H1 (cell line): ENCODE results near the gene KIF13A. TPM values are rescaled to one million over a fixed set of nuclear protein-coding genes. Genes with fewer than 3 reads are reported as not detected.

Source experiments
- CTCF ChIA-PET: fragments of 300-600 bp; sonication (Branson Sonifier 250); formaldehyde crosslinking; loops from one replicate; lab custom pipeline; 2021; ENCODE audit not compliant: partially characterized antibody; lab: Charles Lee
- POLR2A ChIA-PET: fragments of 300-600 bp; sonication (Branson Sonifier 250); formaldehyde crosslinking; loops from one replicate; lab custom pipeline; 2021; ENCODE audit warnings: inconsistent platforms; ENCODE audit not compliant: partially characterized antibody; lab: Charles Lee
- DNase-seq, 2 experiments: peaks; one replicate each; pipeline versions ENCODE4 v3.0.0 to v3.0.0-alpha.2; 2010 to 2022; ENCODE audit warnings: low spot score in 2 of 2, low read depth in 1 of 2, mixed read lengths in 1 of 2
- FAIRE-seq: peaks from 2 replicates; lab custom pipeline; 2011; peaks lifted over from hg19 to GRCh38; lab: Jason Lieb, UNC
- H2AFZ ChIP-seq: 2 replicates; pipeline ENCODE4 v1.8.1; 2012; ENCODE audit warnings: low read length, inconsistent platforms
- H2AK5ac ChIP-seq: 2 replicates; pipeline ENCODE4 v1.6.1; 2013; ENCODE audit warnings: low read depth, low read length
- H2BK120ac ChIP-seq: replicated peaks from 2 replicates; pipeline ENCODE3; 2013; ENCODE audit warnings: low read depth, low read length, inconsistent platforms
- H2BK12ac ChIP-seq: 2 replicates; pipeline ENCODE4 v1.6.1; 2013; ENCODE audit warnings: low read depth, low read length
- H2BK15ac ChIP-seq: 2 replicates; pipeline ENCODE4 v1.6.1; 2013; ENCODE audit warnings: low read length
- H2BK20ac ChIP-seq: 2 replicates; pipeline ENCODE4 v1.6.1; 2013; ENCODE audit warnings: low read length
- H2BK5ac ChIP-seq: 2 replicates; pipeline ENCODE4 v1.6.1; 2013; ENCODE audit warnings: low read depth, low read length
- H3K14ac ChIP-seq: 2 replicates; pipeline ENCODE4 v1.6.1; 2013; ENCODE audit warnings: inconsistent platforms; ENCODE audit not compliant: insufficient read length
- H3K18ac ChIP-seq: 2 replicates; pipeline ENCODE4 v1.6.1; 2013; ENCODE audit warnings: low read length; ENCODE audit errors: extremely low read depth
- H3K23ac ChIP-seq: 2 replicates; pipeline ENCODE4 v1.6.1; 2013; ENCODE audit warnings: inconsistent platforms; ENCODE audit not compliant: insufficient read length
- H3K23me2 ChIP-seq: 2 replicates; pipeline ENCODE4 v1.6.1; 2013; ENCODE audit warnings: low read depth, low read length
- H3K27ac ChIP-seq: 2 replicates; pipeline ENCODE4 v1.6.1; 2011; ENCODE audit warnings: low read depth, low read length, inconsistent platforms
- H3K27me3 ChIP-seq, 4 experiments: replicated peaks in 1 of 4; 1 replicate in 1 of 4; 2 replicates in 3 of 4; pipeline versions ENCODE4 v1.6.1 to v1.8.1; 2011 to 2013; ENCODE audit warnings: low read length in 3 of 4, mild to moderate bottlenecking in 3 of 4, inconsistent platforms in 2 of 4, mixed read lengths in 2 of 4, moderate library complexity in 1 of 4; ENCODE audit not compliant: control insufficient read depth in 3 of 4, insufficient read depth in 3 of 4; ENCODE audit errors: extremely low read depth in 1 of 4
- H3K36me3 ChIP-seq, 4 experiments: 2 replicates each; pipeline versions ENCODE4 v1.6.1 to v1.8.1; 2011 to 2013; ENCODE audit warnings: mild to moderate bottlenecking in 4 of 4, low read length in 3 of 4, moderate library complexity in 2 of 4, control low read depth in 1 of 4, inconsistent platforms in 1 of 4; ENCODE audit not compliant: insufficient read depth in 4 of 4, control insufficient read depth in 2 of 4
- H3K4ac ChIP-seq: replicated peaks from 2 replicates; pipeline ENCODE3; 2013; ENCODE audit warnings: low read length, low read depth, mixed read lengths, inconsistent platforms; ENCODE audit not compliant: insufficient read length
- H3K4me1 ChIP-seq, 4 experiments: replicated peaks in 1 of 4; 1 replicate in 1 of 4; 2 replicates in 3 of 4; pipeline versions ENCODE4 v1.6.1 to v1.8.1; 2011 to 2013; ENCODE audit warnings: low read length in 3 of 4, inconsistent platforms in 2 of 4, mixed read lengths in 1 of 4; ENCODE audit not compliant: insufficient read depth in 4 of 4, control insufficient read depth in 3 of 4
- H3K4me2 ChIP-seq, 2 experiments: 2 replicates each; pipeline versions ENCODE4 v1.6.1 to v1.8.1; 2011 to 2013; ENCODE audit warnings: low read depth in 2 of 2, low read length in 2 of 2, control low read depth in 1 of 2, inconsistent platforms in 1 of 2, mild to moderate bottlenecking in 1 of 2; ENCODE audit not compliant: insufficient read depth in 1 of 2
- H3K4me3 ChIP-seq, 4 experiments: fragments of 200-600, 300-600 bp in 1 of 4; sonication (generic), shearing (Covaris generic), sonication (Bioruptor Twin) in 1 of 4; 2 replicates each; pipeline versions ENCODE4 v1.5.1 to v1.8.1; 2011 to 2016; ENCODE audit warnings: low read length in 4 of 4, low read depth in 3 of 4, control low read depth in 2 of 4, inconsistent platforms in 2 of 4, mild to moderate bottlenecking in 2 of 4, mixed read lengths in 1 of 4, moderate library complexity in 1 of 4; ENCODE audit not compliant: insufficient read depth in 2 of 4; ENCODE audit errors: extremely low read depth in 1 of 4
- H3K56ac ChIP-seq: replicated peaks from 2 replicates; pipeline ENCODE3; 2013; ENCODE audit warnings: low read depth, mild to moderate bottlenecking, mixed read lengths, low read length, inconsistent platforms; ENCODE audit not compliant: insufficient read length
- H3K79me1 ChIP-seq: 2 replicates; pipeline ENCODE4 v1.6.1; 2013; ENCODE audit warnings: low read depth, low read length, control low read depth
- H3K79me2 ChIP-seq, 2 experiments: 2 replicates each; pipeline versions ENCODE4 v1.6.1 to v1.8.1; 2012 to 2013; ENCODE audit warnings: low read length in 2 of 2, mild to moderate bottlenecking in 2 of 2, inconsistent platforms in 1 of 2; ENCODE audit not compliant: insufficient read depth in 2 of 2, control insufficient read depth in 1 of 2
- H3K9ac ChIP-seq, 4 experiments: replicated peaks in 1 of 4; 1 replicate in 1 of 4; 2 replicates in 3 of 4; pipeline versions ENCODE4 v1.6.1 to v1.8.1; 2011 to 2013; ENCODE audit warnings: low read depth in 3 of 4, low read length in 3 of 4, control low read depth in 2 of 4, mild to moderate bottlenecking in 2 of 4, moderate library complexity in 2 of 4, inconsistent platforms in 1 of 4; ENCODE audit errors: extremely low read depth in 1 of 4
- H3K9me3 ChIP-seq, 2 experiments: 2 replicates each; pipeline versions ENCODE4 v1.6.1 to v1.8.1; 2012 to 2013; ENCODE audit warnings: mild to moderate bottlenecking in 2 of 2, moderate library complexity in 2 of 2, control low read depth in 1 of 2, inconsistent platforms in 1 of 2, low read depth in 1 of 2, low read length in 1 of 2, mixed read lengths in 1 of 2; ENCODE audit not compliant: insufficient read depth in 2 of 2
- H4K20me1 ChIP-seq, 2 experiments: replicated peaks in 1 of 2; 2 replicates each; pipeline versions ENCODE3 to v1.8.1; 2011 to 2013; ENCODE audit warnings: inconsistent platforms in 2 of 2, low read length in 2 of 2, mild to moderate bottlenecking in 1 of 2; ENCODE audit not compliant: insufficient read depth in 2 of 2, control insufficient read depth in 1 of 2
- H4K5ac ChIP-seq: 2 replicates; pipeline ENCODE4 v1.6.1; 2013; ENCODE audit warnings: low read length, low read depth, mixed read lengths, inconsistent platforms; ENCODE audit not compliant: insufficient read length
- H4K8ac ChIP-seq: 2 replicates; pipeline ENCODE4 v1.8.0; 2013; ENCODE audit warnings: mild to moderate bottlenecking, moderate library complexity, low read length, inconsistent platforms; ENCODE audit not compliant: insufficient read depth; ENCODE audit errors: extremely low read depth
- H4K91ac ChIP-seq: replicated peaks from 2 replicates; pipeline ENCODE3; 2013; ENCODE audit warnings: low read length, mixed read lengths, inconsistent platforms; ENCODE audit not compliant: insufficient read length
- CHD1 ChIP-seq: IDR thresholded peaks from 2 replicates; pipeline ENCODE4 v1.6.1; 2012; ENCODE audit warnings: low read depth, low read length, improper control_type of control experiment
- CHD2 ChIP-seq: IDR thresholded peaks from 2 replicates; pipeline ENCODE4 v1.6.1; 2012; ENCODE audit warnings: low read length, improper control_type of control experiment
- EGR1 ChIP-seq: IDR thresholded peaks from 2 replicates; pipeline ENCODE4 v1.6.1; 2011; ENCODE audit warnings: low read depth, low read length, borderline replicate concordance
- GABPA ChIP-seq: IDR thresholded peaks from 2 replicates; pipeline ENCODE4 v1.6.1; 2011; ENCODE audit warnings: mild to moderate bottlenecking, low read length, moderate library complexity, borderline replicate concordance; ENCODE audit not compliant: insufficient read depth
- RAD21 ChIP-seq, 2 experiments: IDR thresholded peaks in 1 of 2; conservative IDR thresholded peaks in 1 of 2; 2 replicates each; pipeline ENCODE4 v1.6.1; 2011; ENCODE audit warnings: low read depth in 2 of 2, low read length in 2 of 2, improper control_type of control experiment in 1 of 2, inconsistent platforms in 1 of 2, mild to moderate bottlenecking in 1 of 2, moderate library complexity in 1 of 2
- SIX5 ChIP-seq: IDR thresholded peaks from 2 replicates; pipeline ENCODE4 v1.6.1; 2011; ENCODE audit warnings: mild to moderate bottlenecking, low read depth, low read length
- SP1 ChIP-seq: IDR thresholded peaks from 2 replicates; pipeline ENCODE4 v1.6.1; 2011; ENCODE audit warnings: low read depth, low read length
- SUZ12 ChIP-seq: fragments of 200-600 bp; sonication (generic); IDR thresholded peaks from 2 replicates; pipeline ENCODE4 v1.6.1; 2012; ENCODE audit warnings: mild to moderate bottlenecking, inconsistent platforms, low read length, moderate library complexity, mixed read lengths
- TCF12 ChIP-seq: IDR thresholded peaks from 2 replicates; pipeline ENCODE4 v1.6.1; 2011; ENCODE audit warnings: low read depth, mild to moderate bottlenecking, low read length
- ZNF274 ChIP-seq: IDR thresholded peaks from 2 replicates; pipeline ENCODE4 v1.7.0; 2012; ENCODE audit warnings: low read length, borderline replicate concordance; ENCODE audit errors: extremely low read depth
- WGBS, 2 experiments: shearing (Covaris generic) in 1 of 2; methylation state at CpG; one replicate each; pipeline versions ENCODE4 v1.1.6 to v1.1.7; 2013 to 2015; ENCODE audit warnings: low lambda C conversion rate in 2 of 2, mixed read lengths in 2 of 2, inconsistent platforms in 1 of 2, low coverage in 1 of 2, missing lambda C conversion rate in 1 of 2; ENCODE audit not compliant: insufficient replicate concordance in 2 of 2, insufficient coverage in 1 of 2, insufficient read length in 1 of 2; ENCODE audit errors: extremely low coverage in 1 of 2, missing lambda C conversion rate in 1 of 2; 5-methylcytosine and 5-hydroxymethylcytosine counted together
- polyA plus RNA-seq, 7 experiments: library from polyadenylated mRNA; depleted of rRNA in 3 of 7; stranded (reverse) in 5 of 7; unstranded in 2 of 7; fragments of >200 nt in 5 of 7; fragments of 200-250 nt in 2 of 7; gene quantifications; 1 replicate in 5 of 7; 2 replicates in 1 of 7; 4 replicates in 1 of 7; pipeline versions ENCODE4 v1.2.1 to v1.2.3, GENCODE V29; 2011 to 2013; ENCODE audit warnings: missing spikeins in 2 of 7, mixed read lengths in 2 of 7
- total RNA-seq: library from RNA; stranded (reverse); fragmentation: NEBNext Ultra II Directional; extraction: Animal tissue kit (Norgen Biotek cat#: 25700); gene quantifications from 2 replicates; pipeline ENCODE4 v1.2.1, GENCODE V29; 2021
- TF ChIP-seq, protein P1 (sequence below), 3 experiments: IDR thresholded peaks; 1 replicate in 2 of 3; 2 replicates in 1 of 3; pipeline versions ENCODE4 v1.5.1 to v1.6.1; 2011; ENCODE audit warnings: low read length in 3 of 3, mild to moderate bottlenecking in 3 of 3, inconsistent platforms in 2 of 3, low read depth in 1 of 3, moderate library complexity in 1 of 3; ENCODE audit not compliant: insufficient read depth in 1 of 3; ENCODE audit errors: control extremely low read depth in 1 of 3

The KIF13A gene
- total and polyA plus RNA-seq, 2 of the 8 experiments (the other 6 are each of a cell fraction or from before 2014, with no cell fraction given) = 14.7 to 40.8 TPM

DNA sequence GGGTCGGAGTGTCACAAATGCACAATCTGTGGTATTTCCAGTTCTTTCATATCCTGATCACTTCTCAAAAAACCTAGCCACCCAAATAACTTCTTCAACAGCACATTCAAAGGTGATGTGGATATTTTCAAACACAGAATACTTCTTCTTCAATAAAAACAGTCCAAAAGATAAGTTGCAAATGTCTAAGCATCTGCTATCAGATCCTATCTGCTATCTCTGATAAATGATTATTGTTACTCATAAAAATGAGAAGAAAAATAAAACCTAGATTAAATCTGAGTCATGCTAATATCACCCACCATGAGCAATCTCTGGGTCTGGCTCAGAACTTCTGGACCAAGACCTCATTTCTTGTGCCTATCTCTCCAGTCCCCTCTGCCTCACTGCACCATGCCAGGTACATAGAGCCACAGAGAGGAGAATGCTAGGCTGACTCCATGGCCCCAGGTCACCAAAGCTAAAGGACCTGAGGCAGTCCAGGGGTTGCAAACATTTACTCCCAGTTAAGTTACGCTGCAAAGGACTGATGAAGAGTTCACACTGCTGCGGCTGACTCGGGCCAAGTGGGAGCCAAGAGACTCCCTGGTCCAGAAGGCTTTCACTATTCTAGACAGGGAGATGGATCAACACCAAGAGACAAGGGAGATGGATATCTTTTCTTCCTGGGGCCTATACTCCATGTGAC is 101.4 kb downstream of the KIF13A start:
- Histone ChIP-seq H3K4me2 (no peak overlapping the region), H3K4ac (no peak overlapping the region), H3K36me3 (no peaks in the 10 kb centered on the region), H2AK5ac (no peak overlapping the region), H2BK120ac (no peak overlapping the region), H3K79me1 (no peaks in the 10 kb centered on the region), H3K4me1 (no peaks in the 10 kb centered on the region; a peak in 1 of 7 replicates), H2AFZ (no peak overlapping the region), H4K8ac (no peak overlapping the region), H3K23me2 (no peaks in the 10 kb centered on the region), H4K20me1 (no peaks in the 10 kb centered on the region), H3K9me3 (no peaks in the 10 kb centered on the region), H2BK5ac (no peak overlapping the region), H3K4me3 (no peak overlapping the region), H3K9ac (no peak overlapping the region), H3K79me2 (peaks cover 0 to 2% of the 10 kb centered on the region in 2 experiments; a peak in 1 of 4 replicates), H2BK12ac (no peak overlapping the region), H3K14ac (no peak overlapping the region), H3K27ac (no peak overlapping the region), H4K91ac (no peak overlapping the region), H2BK15ac (no peak overlapping the region), H3K18ac (no peak overlapping the region), H3K27me3 (no peaks in the 10 kb centered on the region), H2BK20ac (no peak overlapping the region), H3K56ac (no peak overlapping the region), H3K23ac (no peak overlapping the region), H4K5ac (no peak overlapping the region)
- ChIA-PET POLR2A (interaction anchor here (1.7 kb wide), 1 partner anchor 9 kb away, joined by 4 read pairs; no protein-coding TSS in a partner anchor), CTCF (interaction anchor here (1.5 kb wide), 1 partner anchor 71 kb away, joined by 3 read pairs; no protein-coding TSS in a partner anchor)
- FAIRE-seq (no peak), DNase-seq (no peak)
- 96% methylated on average over 4 of the region's 4 CpGs; no CpG with 5 or more reads in 1 of the 2 experiments for WGBS, 2 experiments
- TF ChIP-seq CHD2 (no peak), SP1 (no peak), SIX5 (no peak), RAD21 (IDR thresholded peaks at IDR 0.05 in 1 of 2, conservative IDR thresholded peaks at IDR 0.05 in 1 of 2; ENCODE audit: low read depth in 2 of 2, low read length in 2 of 2) (no peak), EGR1 (no peak), ZNF274 (no peak), CHD1 (no peak), TCF12 (no peak), GABPA (no peak), SUZ12 (no peak)
- TF ChIP-seq, protein P1, sequence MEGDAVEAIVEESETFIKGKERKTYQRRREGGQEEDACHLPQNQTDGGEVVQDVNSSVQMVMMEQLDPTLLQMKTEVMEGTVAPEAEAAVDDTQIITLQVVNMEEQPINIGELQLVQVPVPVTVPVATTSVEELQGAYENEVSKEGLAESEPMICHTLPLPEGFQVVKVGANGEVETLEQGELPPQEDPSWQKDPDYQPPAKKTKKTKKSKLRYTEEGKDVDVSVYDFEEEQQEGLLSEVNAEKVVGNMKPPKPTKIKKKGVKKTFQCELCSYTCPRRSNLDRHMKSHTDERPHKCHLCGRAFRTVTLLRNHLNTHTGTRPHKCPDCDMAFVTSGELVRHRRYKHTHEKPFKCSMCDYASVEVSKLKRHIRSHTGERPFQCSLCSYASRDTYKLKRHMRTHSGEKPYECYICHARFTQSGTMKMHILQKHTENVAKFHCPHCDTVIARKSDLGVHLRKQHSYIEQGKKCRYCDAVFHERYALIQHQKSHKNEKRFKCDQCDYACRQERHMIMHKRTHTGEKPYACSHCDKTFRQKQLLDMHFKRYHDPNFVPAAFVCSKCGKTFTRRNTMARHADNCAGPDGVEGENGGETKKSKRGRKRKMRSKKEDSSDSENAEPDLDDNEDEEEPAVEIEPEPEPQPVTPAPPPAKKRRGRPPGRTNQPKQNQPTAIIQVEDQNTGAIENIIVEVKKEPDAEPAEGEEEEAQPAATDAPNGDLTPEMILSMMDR (IDR thresholded peaks at IDR 0.05; ENCODE audit: control extremely low read depth in 1 of 3, insufficient read depth in 1 of 3, low read depth in 1 of 3, low read length in 3 of 3) = no peak
